Measurements from ENCODE around the gene ZBTB6.

DNA sequence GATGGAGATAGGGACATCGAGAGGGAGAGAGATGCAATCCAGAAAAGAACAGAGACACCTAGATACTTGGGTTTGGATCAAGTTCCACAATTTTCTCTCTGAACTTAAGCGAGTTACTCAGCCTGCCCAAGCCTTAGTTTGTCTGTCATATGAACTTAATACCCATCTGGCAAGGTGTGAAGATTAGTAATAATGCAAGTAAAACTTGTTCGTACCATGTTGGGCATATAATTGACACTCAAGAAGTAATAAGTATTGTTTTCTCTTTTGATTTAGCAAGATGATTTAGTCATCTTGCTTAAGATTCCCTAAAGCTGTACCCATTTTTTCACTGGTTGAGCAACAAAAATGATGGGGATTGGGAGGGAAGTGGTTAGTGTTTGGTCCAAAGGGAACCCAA is 35.2 kb upstream of the ZBTB6 start:
- TF ChIP-seq, protein P1, sequence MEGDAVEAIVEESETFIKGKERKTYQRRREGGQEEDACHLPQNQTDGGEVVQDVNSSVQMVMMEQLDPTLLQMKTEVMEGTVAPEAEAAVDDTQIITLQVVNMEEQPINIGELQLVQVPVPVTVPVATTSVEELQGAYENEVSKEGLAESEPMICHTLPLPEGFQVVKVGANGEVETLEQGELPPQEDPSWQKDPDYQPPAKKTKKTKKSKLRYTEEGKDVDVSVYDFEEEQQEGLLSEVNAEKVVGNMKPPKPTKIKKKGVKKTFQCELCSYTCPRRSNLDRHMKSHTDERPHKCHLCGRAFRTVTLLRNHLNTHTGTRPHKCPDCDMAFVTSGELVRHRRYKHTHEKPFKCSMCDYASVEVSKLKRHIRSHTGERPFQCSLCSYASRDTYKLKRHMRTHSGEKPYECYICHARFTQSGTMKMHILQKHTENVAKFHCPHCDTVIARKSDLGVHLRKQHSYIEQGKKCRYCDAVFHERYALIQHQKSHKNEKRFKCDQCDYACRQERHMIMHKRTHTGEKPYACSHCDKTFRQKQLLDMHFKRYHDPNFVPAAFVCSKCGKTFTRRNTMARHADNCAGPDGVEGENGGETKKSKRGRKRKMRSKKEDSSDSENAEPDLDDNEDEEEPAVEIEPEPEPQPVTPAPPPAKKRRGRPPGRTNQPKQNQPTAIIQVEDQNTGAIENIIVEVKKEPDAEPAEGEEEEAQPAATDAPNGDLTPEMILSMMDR (IDR thresholded peaks at IDR 0.05) = no peak
- TF ChIP-seq POLR2AphosphoS5 (IDR thresholded peaks at IDR 0.05) = no peak

Measured in prostate gland (tissue), 2 donors.